PFSK-1 (cell line): Measurements from ENCODE around the gene SEPTIN10.

Source experiments
- FOXP2 ChIP-seq: optimal IDR thresholded peaks from 2 replicates; pipeline ENCODE3; 2011; ENCODE audit warnings: borderline replicate concordance, control low read depth, inconsistent platforms; ENCODE audit not compliant: insufficient read depth; ENCODE audit errors: extremely low read length, extremely low read depth
- POLR2AphosphoS5 ChIP-seq: IDR thresholded peaks from 2 replicates; pipeline ENCODE4 v1.6.1; 2012; ENCODE audit warnings: low read depth, mild to moderate bottlenecking, control low read depth, low read length, moderate library complexity
- REST ChIP-seq, 2 experiments: IDR thresholded peaks; 2 replicates each; pipeline versions ENCODE4 v1.6.1 to v1.8.0; 2011 to 2012; ENCODE audit warnings: low read depth in 2 of 2, low read length in 2 of 2, control low read depth in 1 of 2, inconsistent platforms in 1 of 2, mild to moderate bottlenecking in 1 of 2, moderate library complexity in 1 of 2; ENCODE audit not compliant: insufficient read depth in 1 of 2
- SIN3A ChIP-seq: IDR thresholded peaks from 2 replicates; pipeline ENCODE4 v1.6.1; 2012; ENCODE audit warnings: mild to moderate bottlenecking, low read length, moderate library complexity, borderline replicate concordance; ENCODE audit not compliant: insufficient read depth
- TAF1 ChIP-seq: IDR thresholded peaks from 2 replicates; pipeline ENCODE4 v1.6.1; 2012; ENCODE audit warnings: low read length, control low read depth, borderline replicate concordance; ENCODE audit not compliant: insufficient read depth

The SEPTIN10 gene

GRCh38 chr2:109497911-109498870 lies 115.6 kb downstream of the SEPTIN10 start:
- TF ChIP-seq POLR2AphosphoS5 (no peak), TAF1 (no peak), REST (IDR thresholded peaks at IDR 0.05; ENCODE audit: insufficient read depth in 1 of 2, low read depth in 2 of 2, low read length in 2 of 2) (no peak), FOXP2 (no peak), SIN3A (no peak)

GRCh38 chr2:109497463-109497862 lies 116.3 kb downstream of the SEPTIN10 start:
- no peak for TF ChIP-seq FOXP2

- no peak for TF ChIP-seq POLR2AphosphoS5
- no peak for TF ChIP-seq REST (IDR thresholded peaks at IDR 0.05; ENCODE audit: insufficient read depth in 1 of 2, low read depth in 2 of 2, low read length in 2 of 2)
- TF ChIP-seq FOXP2: no peak
- TF ChIP-seq TAF1: no peak
These were observed 119.4 kb downstream of the SEPTIN10 start for GRCh38 chr2:109494351-109494750.

- TF ChIP-seq POLR2AphosphoS5 (no peak), SIN3A (no peak), REST (IDR thresholded peaks at IDR 0.05; ENCODE audit: insufficient read depth in 1 of 2, low read depth in 2 of 2, low read length in 2 of 2) (no peak), TAF1 (no peak), FOXP2 (no peak)
These were observed 120.4 kb downstream of the SEPTIN10 start for GRCh38 chr2:109493176-109493935.
